Stimulated activated CD4-positive, alpha-beta T cell treated with anti-CD3 and anti-CD28 coated beads, Interleukin-12 subunit alpha, Interleukin-12 subunit beta, amount 100 ng/mL, for 24 hours (primary cell): ENCODE data around the gene COX7A1.
"Not testable (repeated sequence)": the region's sequence is repeated elsewhere in the genome, so short reads cannot be mapped to it uniquely, and the experiment has no call there.

Experiments used
- DNase-seq, 2 experiments: peaks; one replicate each; pipeline ENCODE4 v3.0.0-alpha.2; 2020; ENCODE audit warnings: low read depth in 2 of 2

Gene COX7A1

GRCh38 chr19:36141039-36141927 is 11.0 kb downstream of the COX7A1 start:
- peak; percentile 85 for DNase-seq

GRCh38 chr19:36140304-36141038 is 11.8 kb downstream of the COX7A1 start:
- peak; percentile 22 to 45 for DNase-seq

- DNase-seq = peak; percentile 83 to 92
Measured at GRCh38 chr19:36139473-36140303, 12.6 kb downstream of the COX7A1 start, which contains the start of gene CAPNS1. TSS of gene CAPNS1 (plus strand) at chr19:36140066. CDS start at chr19:36141012, 946 bp downstream.

- DNase-seq = no peak
Measured at GRCh38 chr19:36139120-36139472, 13.2 kb downstream of the COX7A1 start.

- DNase-seq = no peak
Measured at GRCh38 chr19:36136964-36137686, 15.1 kb downstream of the COX7A1 start.

- DNase-seq = not testable (repeated sequence)
Measured at GRCh38 chr19:36134867-36135266, 17.4 kb downstream of the COX7A1 start.

- not testable (repeated sequence) for DNase-seq
Measured at GRCh38 chr19:36131221-36131620, 21.0 kb downstream of the COX7A1 start.

GRCh38 chr19:36128392-36128736 is 23.9 kb downstream of the COX7A1 start:
- DNase-seq = no peak

- DNase-seq = no peak
Measured at GRCh38 chr19:36125557-36125956, 26.7 kb downstream of the COX7A1 start.

- DNase-seq = no peak
Measured at GRCh38 chr19:36121486-36122124, 30.6 kb downstream of the COX7A1 start.

- no peak for DNase-seq
Measured at GRCh38 chr19:36120984-36121358, 31.3 kb downstream of the COX7A1 start.

GRCh38 chr19:36120092-36120983 is 31.9 kb downstream of the COX7A1 start:
- no peak for DNase-seq

GRCh38 chr19:36116344-36116637 is 36.0 kb downstream of the COX7A1 start:
- DNase-seq = no peak

GRCh38 chr19:36115453-36116343 is 36.5 kb downstream of the COX7A1 start, which contains the start of gene TBCB:
TSS of gene TBCB (plus strand) at chr19:36115468. CDS start at chr19:36115561, 93 bp downstream.
- peak; percentile 78 to 92 for DNase-seq

GRCh38 chr19:36114721-36115452 is 37.4 kb downstream of the COX7A1 start, which contains the start of gene POLR2I:
TSS of gene POLR2I (minus strand) at chr19:36114875. CDS start at chr19:36114856, 19 bp downstream.
- DNase-seq = peak; percentile 98

GRCh38 chr19:36113894-36114720 is 38.1 kb downstream of the COX7A1 start:
- no peak for DNase-seq

- no peak for DNase-seq
Measured at GRCh38 chr19:36113425-36113824, 38.8 kb downstream of the COX7A1 start.
